Measurements from ENCODE around the gene SLC7A8. TPM values are rescaled to one million over a fixed set of nuclear protein-coding genes. Genes with fewer than 3 reads are reported as not detected.

Gene SLC7A8
- total and polyA plus RNA-seq, 10 of the 15 experiments (the other 5 are each of a cell fraction or from before 2014, with no cell fraction given): 0.06 to 0.28 (median 0.21) TPM; not detected in 7

GRCh38 chr14:23146351-23146910 lies 37.0 kb downstream of the SLC7A8 start (continued):
- TF ChIP-seq RELB (IDR thresholded peaks at IDR 0.05; ENCODE audit: low read depth): no peak

GRCh38 chr14:23145794-23146350 lies 37.6 kb downstream of the SLC7A8 start:
- SMC1A ChIA-PET (ENCODE audit: uncharacterized antibody, unreplicated experiment): no interaction called here
- Histone ChIP-seq H3K27ac (ENCODE audit: control insufficient read depth, insufficient read depth) (no peak overlapping the region), H2AFZ (ENCODE audit: control insufficient read depth, low read depth, low read length) (no peak overlapping the region), H3K9ac (ENCODE audit: control insufficient read depth, insufficient read depth, low read length) (no peak overlapping the region), H4K20me1 (ENCODE audit: control insufficient read depth, insufficient read depth) (no peaks in the 10 kb centered on the region; the same call in 1 of the 2 replicates), H3K36me3 (ENCODE audit: control insufficient read depth in 2 of 2, insufficient read depth in 2 of 2, low read length in 1 of 2) (no peaks in the 10 kb centered on the region), H3K9me3 (replicated peaks; ENCODE audit: control insufficient read depth, insufficient read depth, low read length) (no peaks in the 10 kb centered on the region), H3K27me3 (replicated peaks in 1 of 2; ENCODE audit: control insufficient read depth in 2 of 2, insufficient read depth in 2 of 2, low read length in 1 of 2) (peaks cover 2% of the 10 kb centered on the region in 2 experiments), H3K4me2 (ENCODE audit: control insufficient read depth, insufficient read depth) (no peak overlapping the region), H3K4me3 (no peak overlapping the region), H3K4me1 (ENCODE audit: control insufficient read depth, insufficient read depth, low read length) (no peaks in the 10 kb centered on the region; the same call in 1 of the 2 replicates), H3K79me2 (ENCODE audit: control insufficient read depth, insufficient read depth, low read length) (no peaks in the 10 kb centered on the region)
- RAD21 ChIA-PET (ENCODE audit: unreplicated experiment): no interaction called here
- intact Hi-C loops (cut with micrococcal nuclease; ENCODE audit: unreplicated experiment): no loop called here
- 25% methylated on average over 4 of the region's 4 CpGs for WGBS (ENCODE audit: insufficient coverage, insufficient replicate concordance, low lambda C conversion rate, missing lambda C conversion rate)
- no peak for DNase-seq (ENCODE audit: low read depth, low spot score)
- ATAC-seq: no peak
- in situ Hi-C loops (cut with MboI): no loop called here
- POLR2A ChIA-PET: no interaction called here
- TF ChIP-seq NFIC (IDR thresholded peaks at IDR 0.05; ENCODE audit: low read depth, low read length) (no peak), SMARCA5 (IDR thresholded peaks at IDR 0.05) (no peak), IKZF1 (conservative IDR thresholded peaks at IDR 0.05) (no peak), CBFB (IDR thresholded peaks at IDR 0.05; ENCODE audit: low read depth) (no peak), KAT2A (conservative IDR thresholded peaks at IDR 0.05; ENCODE audit: control insufficient read depth, low read depth, low read length) (no peak), NR2C1 (IDR thresholded peaks at IDR 0.05) (no peak), RAD51 (IDR thresholded peaks at IDR 0.05) (no peak), REST (IDR thresholded peaks at IDR 0.05; ENCODE audit: low read depth, low read length) (no peak), WRNIP1 (IDR thresholded peaks at IDR 0.05; ENCODE audit: borderline replicate concordance, low read depth, low read length) (no peak), FOXM1 (IDR thresholded peaks at IDR 0.05; ENCODE audit: low read depth, low read length) (no peak), SREBF1 (IDR thresholded peaks at IDR 0.05; ENCODE audit: low read length) (no peak), CBX5 (IDR thresholded peaks at IDR 0.05; ENCODE audit: low read depth) (no peak), CBX3 (IDR thresholded peaks at IDR 0.05; ENCODE audit: borderline replicate concordance, low read depth) (no peak), SP1 (IDR thresholded peaks at IDR 0.05; ENCODE audit: low read depth, low read length) (no peak)
- TF ChIP-seq, protein P1, sequence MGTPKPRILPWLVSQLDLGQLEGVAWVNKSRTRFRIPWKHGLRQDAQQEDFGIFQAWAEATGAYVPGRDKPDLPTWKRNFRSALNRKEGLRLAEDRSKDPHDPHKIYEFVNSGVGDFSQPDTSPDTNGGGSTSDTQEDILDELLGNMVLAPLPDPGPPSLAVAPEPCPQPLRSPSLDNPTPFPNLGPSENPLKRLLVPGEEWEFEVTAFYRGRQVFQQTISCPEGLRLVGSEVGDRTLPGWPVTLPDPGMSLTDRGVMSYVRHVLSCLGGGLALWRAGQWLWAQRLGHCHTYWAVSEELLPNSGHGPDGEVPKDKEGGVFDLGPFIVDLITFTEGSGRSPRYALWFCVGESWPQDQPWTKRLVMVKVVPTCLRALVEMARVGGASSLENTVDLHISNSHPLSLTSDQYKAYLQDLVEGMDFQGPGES (IDR thresholded peaks at IDR 0.05): no peak
- TF ChIP-seq, protein P2, sequence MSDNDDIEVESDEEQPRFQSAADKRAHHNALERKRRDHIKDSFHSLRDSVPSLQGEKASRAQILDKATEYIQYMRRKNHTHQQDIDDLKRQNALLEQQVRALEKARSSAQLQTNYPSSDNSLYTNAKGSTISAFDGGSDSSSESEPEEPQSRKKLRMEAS (IDR thresholded peaks at IDR 0.05; ENCODE audit: low read depth, low read length): no peak
- no peak for FAIRE-seq
- CTCF ChIA-PET: interaction anchor here (1.9 kb wide), 1 partner anchor 25 kb away, joined by 6 read pairs; no protein-coding TSS in a partner anchor
- BruUV-seq (replicated peaks): no TSS peak

Data from GM12878 (cell line).